ENCODE measurements around the gene C5orf58. TPM values are rescaled to one million over a fixed set of nuclear protein-coding genes. Genes with fewer than 3 reads are reported as not detected.

Gene C5orf58
- total and polyA plus RNA-seq, 9 of the 15 experiments (the other 6 are each of a cell fraction or from before 2014, with no cell fraction given), result 1.5 to 7.6 (median 5.3) TPM

DNA sequence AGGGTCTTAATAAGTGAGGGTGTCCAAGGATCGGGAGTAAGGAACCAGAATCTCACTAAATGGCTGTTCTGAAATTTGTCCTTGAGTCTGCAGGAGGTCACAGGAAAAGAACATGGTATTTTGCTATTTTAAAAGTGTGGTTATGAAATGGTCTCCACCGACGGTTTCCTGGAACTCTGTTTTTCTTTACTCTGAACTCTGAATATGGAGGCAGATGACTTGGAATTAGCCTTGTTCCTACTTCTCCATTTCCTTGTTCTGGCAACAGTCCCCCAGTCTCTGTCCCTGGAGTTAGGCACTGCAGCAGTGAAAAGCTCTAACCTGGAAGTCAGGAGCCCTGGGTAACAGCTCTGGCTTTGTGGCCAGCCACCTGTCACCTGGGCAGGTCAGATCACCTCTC lies 46.6 kb upstream of the C5orf58 start (continued):
- no peak for TF ChIP-seq DEAF1 (CRISPR knock-in tag; IDR thresholded peaks at IDR 0.05)
- TF ChIP-seq ZFP91 (CRISPR knock-in tag; IDR thresholded peaks at IDR 0.05), result no peak
- TF ChIP-seq, protein P1, sequence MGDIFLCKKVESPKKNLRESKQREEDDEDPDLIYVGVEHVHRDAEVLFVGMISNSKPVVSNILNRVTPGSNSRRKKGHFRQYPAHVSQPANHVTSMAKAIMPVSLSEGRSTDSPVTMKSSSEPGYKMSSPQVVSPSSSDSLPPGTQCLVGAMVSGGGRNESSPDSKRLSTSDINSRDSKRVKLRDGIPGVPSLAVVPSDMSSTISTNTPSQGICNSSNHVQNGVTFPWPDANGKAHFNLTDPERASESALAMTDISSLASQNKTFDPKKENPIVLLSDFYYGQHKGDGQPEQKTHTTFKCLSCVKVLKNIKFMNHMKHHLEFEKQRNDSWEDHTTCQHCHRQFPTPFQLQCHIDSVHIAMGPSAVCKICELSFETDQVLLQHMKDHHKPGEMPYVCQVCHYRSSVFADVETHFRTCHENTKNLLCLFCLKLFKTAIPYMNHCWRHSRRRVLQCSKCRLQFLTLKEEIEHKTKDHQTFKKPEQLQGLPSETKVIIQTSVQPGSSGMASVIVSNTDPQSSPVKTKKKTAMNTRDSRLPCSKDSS (IDR thresholded peaks at IDR 0.05; ENCODE audit: low read depth, partially characterized antibody), result no peak
- TF ChIP-seq DDX20 (tag; IDR thresholded peaks at IDR 0.05; ENCODE audit: low read depth), result no peak
- TF ChIP-seq CHD2 (IDR thresholded peaks at IDR 0.05; ENCODE audit: low read depth, low read length), result no peak
- no peak for TF ChIP-seq PBX2 (CRISPR knock-in tag; IDR thresholded peaks at IDR 0.05; ENCODE audit: low read depth)
- TF ChIP-seq PBX2 (tag; conservative IDR thresholded peaks at IDR 0.05; ENCODE audit: low read depth), result no peak
- no peak for TF ChIP-seq GABPB1 (CRISPR knock-in tag; IDR thresholded peaks at IDR 0.05)
- no peak for TF ChIP-seq SNAPC5 (CRISPR knock-in tag; IDR thresholded peaks at IDR 0.05)
- no peak for TF ChIP-seq KDM1A (IDR thresholded peaks at IDR 0.05)
- TF ChIP-seq ZSCAN29 (IDR thresholded peaks at IDR 0.05), result no peak
